Endodermal cell (in vitro differentiated cells): ENCODE measurements around the gene IFT80. TPM values are rescaled to one million over a fixed set of nuclear protein-coding genes. Genes with fewer than 3 reads are reported as not detected.
"Not testable (repeated sequence)": the region's sequence is repeated elsewhere in the genome, so short reads cannot be mapped to it uniquely, and the experiment has no call there.

ENCODE experiments used
- DNase-seq: peaks from one replicate; pipeline ENCODE4 v3.0.0-alpha.2; 2017
- H3K27ac ChIP-seq: 2 replicates; pipeline ENCODE4 v1.5.1; 2013; ENCODE audit warnings: mild to moderate bottlenecking, low read depth, low read length, moderate library complexity
- H3K27me3 ChIP-seq: 2 replicates; pipeline ENCODE4 v1.6.1; 2013; ENCODE audit warnings: mild to moderate bottlenecking, low read length, moderate library complexity; ENCODE audit not compliant: insufficient read depth, control insufficient read depth, poor library complexity, severe bottlenecking
- H3K36me3 ChIP-seq: 2 replicates; pipeline ENCODE4 v1.7.0; 2013; ENCODE audit warnings: mild to moderate bottlenecking, low read length, moderate library complexity; ENCODE audit not compliant: control insufficient read depth, insufficient read depth
- H3K4me1 ChIP-seq: one replicate; pipeline ENCODE4 v1.7.0; 2013; ENCODE audit warnings: low read length; ENCODE audit not compliant: control insufficient read depth, insufficient read depth
- H3K4me3 ChIP-seq: 2 replicates; pipeline ENCODE4 v1.5.1; 2013; ENCODE audit warnings: mild to moderate bottlenecking, low read length, moderate library complexity
- H3K9ac ChIP-seq: 2 replicates; pipeline ENCODE4 v1.6.1; 2013; ENCODE audit warnings: mild to moderate bottlenecking, low read length, moderate library complexity; ENCODE audit not compliant: poor library complexity, severe bottlenecking; ENCODE audit errors: extremely low read depth
- H3K9me3 ChIP-seq: 2 replicates; pipeline ENCODE4 v1.6.1; 2013; ENCODE audit warnings: mild to moderate bottlenecking, low read length, moderate library complexity; ENCODE audit not compliant: control insufficient read depth
- H3K27ac Mint-ChIP-seq: 2 replicates; pipeline ENCODE4 v1.8.0; 2020; ENCODE audit warnings: mixed read lengths
- H3K27me3 Mint-ChIP-seq: 2 replicates; pipeline ENCODE4 v1.8.0; 2021; ENCODE audit warnings: mild to moderate bottlenecking, mixed read lengths; ENCODE audit not compliant: insufficient read depth
- H3K36me3 Mint-ChIP-seq: 2 replicates; pipeline ENCODE4 v1.8.0; 2020; ENCODE audit warnings: low read depth, mixed read lengths
- H3K4me1 Mint-ChIP-seq: 2 replicates; pipeline ENCODE4 v1.8.0; 2020; ENCODE audit warnings: mixed read lengths
- H3K4me3 Mint-ChIP-seq: 2 replicates; pipeline ENCODE4 v1.8.0; 2020; ENCODE audit warnings: mild to moderate bottlenecking, moderate library complexity, mixed read lengths
- H3K9me3 Mint-ChIP-seq: 2 replicates; pipeline ENCODE4 v1.8.0; 2020; ENCODE audit warnings: mild to moderate bottlenecking, mixed read lengths
- CTCF ChIP-seq: fragments of 200-600 bp; sonication (generic); conservative IDR thresholded peaks from 2 replicates; pipeline ENCODE4 v1.5.0; 2021; ENCODE audit warnings: antibody characterized with exemption, mild to moderate bottlenecking
- WGBS, 2 experiments: methylation state at CpG; one replicate each; pipeline versions ENCODE4 v1.1.5 to v1.1.7; 2013; ENCODE audit warnings: missing lambda C conversion rate in 2 of 2, mixed read lengths in 1 of 2; ENCODE audit not compliant: insufficient coverage in 1 of 2, insufficient read length in 1 of 2; 5-methylcytosine and 5-hydroxymethylcytosine counted together
- total RNA-seq, 2 donors: library from RNA; stranded (reverse); fragmentation: NEBNext Ultra II Directional in 1 of 2; extraction: Animal tissue kit (Norgen Biotek cat#: 25700) in 1 of 2; gene quantifications; 2 replicates in 1 of 2; 3 replicates in 1 of 2; pipeline ENCODE4 v1.2.1, GENCODE V29; 2021

IFT80 gene
- total RNA-seq, 2 donors from 2014 or later: 35.0 to 40.6 TPM

- no peak overlapping the region for H3K4me3 Mint-ChIP-seq
- Histone ChIP-seq H3K9ac (no peak overlapping the region), H3K4me1 (no peaks in the 10 kb centered on the region), H3K27ac (no peak overlapping the region), H3K27me3 (no peaks in the 10 kb centered on the region), H3K4me3 (no peak overlapping the region), H3K9me3 (no peaks in the 10 kb centered on the region), H3K36me3 (peaks cover 3% of the 10 kb centered on the region)
- H3K27me3 Mint-ChIP-seq: no peaks in the 10 kb centered on the region
- DNase-seq: no peak
- WGBS, 2 experiments: 100% methylated on average over 1 of the region's 1 CpG
- H3K4me1 Mint-ChIP-seq: peaks cover 15% of the 10 kb centered on the region
- peaks cover 16% of the 10 kb centered on the region for H3K36me3 Mint-ChIP-seq
- TF ChIP-seq CTCF: no peak
- H3K9me3 Mint-ChIP-seq: no peaks in the 10 kb centered on the region
- H3K27ac Mint-ChIP-seq: no peak overlapping the region
These were observed 33.0 kb downstream of the IFT80 start for GRCh38 chr3:160365869-160366522.

GRCh38 chr3:160362896-160363295 is 36.1 kb downstream of the IFT80 start:
- H3K9me3 Mint-ChIP-seq, H3K9ac ChIP-seq, H3K36me3 ChIP-seq, H3K27me3 Mint-ChIP-seq, H3K4me3 ChIP-seq, H3K27ac Mint-ChIP-seq, H3K4me1 ChIP-seq, DNase-seq, H3K27me3 ChIP-seq, H3K9me3 ChIP-seq, H3K27ac ChIP-seq, H3K4me3 Mint-ChIP-seq: not testable (repeated sequence)
- WGBS, 2 experiments: 87% methylated on average over 1 of the region's 2 CpGs; no CpG with 5 or more reads in 1 of the 2 experiments
- H3K4me1 Mint-ChIP-seq: peaks cover 13% of the 10 kb centered on the region
- H3K36me3 Mint-ChIP-seq: peaks cover 28% of the 10 kb centered on the region

- Mint-ChIP-seq H3K27ac (no peak overlapping the region), H3K4me3 (no peak overlapping the region), H3K9me3 (no peaks in the 10 kb centered on the region), H3K36me3 (peaks cover 24% of the 10 kb centered on the region), H3K4me1 (no peaks in the 10 kb centered on the region), H3K27me3 (no peaks in the 10 kb centered on the region)
- Histone ChIP-seq H3K36me3 (peaks cover 6% of the 10 kb centered on the region), H3K4me3 (no peak overlapping the region), H3K4me1 (no peaks in the 10 kb centered on the region), H3K9me3 (no peaks in the 10 kb centered on the region), H3K9ac (no peak overlapping the region), H3K27me3 (no peaks in the 10 kb centered on the region), H3K27ac (no peak overlapping the region)
- DNase-seq: no peak
- no peak for TF ChIP-seq CTCF
- WGBS, 2 experiments: 100% methylated on average over 2 of the region's 4 CpGs; no CpG with 5 or more reads in 1 of the 2 experiments
These were observed 43.2 kb downstream of the IFT80 start for GRCh38 chr3:160355826-160356225.

- no peaks in the 10 kb centered on the region for H3K36me3 ChIP-seq
- Mint-ChIP-seq H3K27ac (no peak overlapping the region), H3K36me3 (peaks cover 4% of the 10 kb centered on the region), H3K9me3 (no peaks in the 10 kb centered on the region), H3K27me3 (no peaks in the 10 kb centered on the region), H3K4me1 (no peaks in the 10 kb centered on the region), H3K4me3 (no peak overlapping the region)
- H3K27me3 ChIP-seq: no peaks in the 10 kb centered on the region
- no peaks in the 10 kb centered on the region for H3K9me3 ChIP-seq
- no peaks in the 10 kb centered on the region for H3K4me1 ChIP-seq
- WGBS, 2 experiments: 81 to 100% methylated on average over 2 of the region's 2 CpGs
- TF ChIP-seq CTCF: no peak
- no peak overlapping the region for H3K27ac ChIP-seq
- H3K4me3 ChIP-seq: no peak overlapping the region
- no peak overlapping the region for H3K9ac ChIP-seq
- DNase-seq: no peak
These were observed 52.5 kb downstream of the IFT80 start for GRCh38 chr3:160346511-160346910.
